Aorta (tissue), 5 donors: ENCODE data around the gene ATP6V1G3. TPM values are rescaled to one million over a fixed set of nuclear protein-coding genes. Genes with fewer than 3 reads are reported as not detected.
"Not testable (repeated sequence)": the region's sequence is repeated elsewhere in the genome, so short reads cannot be mapped to it uniquely, and the experiment has no call there.

Experiments
- ATAC-seq: fragments of 200-7000 bp; cut with Tn5 transposase; one replicate; pipeline ENCODE4 v1.9.1; 2022; ENCODE audit warnings: moderate library complexity; ENCODE audit not compliant: low FRiP score
- DNase-seq, 2 donors: peaks; one replicate each; pipeline ENCODE4 v3.0.0-alpha.2; 2020
- H3K27ac ChIP-seq, 2 donors: one replicate each; pipeline ENCODE4 v1.5.1; 2013; ENCODE audit warnings: low read length in 2 of 2, mild to moderate bottlenecking in 2 of 2, moderate library complexity in 2 of 2, control low read depth in 1 of 2, inconsistent platforms in 1 of 2, low read depth in 1 of 2
- H3K27me3 ChIP-seq, 2 donors: one replicate each; pipeline ENCODE4 v1.6.1; 2013; ENCODE audit warnings: control low read depth in 1 of 2, low read length in 1 of 2, mild to moderate bottlenecking in 1 of 2, moderate library complexity in 1 of 2; ENCODE audit not compliant: insufficient read depth in 2 of 2, control insufficient read depth in 1 of 2
- H3K36me3 ChIP-seq, 2 donors: one replicate each; pipeline ENCODE4 v1.6.1; 2013; ENCODE audit warnings: control low read depth in 1 of 2, low read length in 1 of 2, mild to moderate bottlenecking in 1 of 2; ENCODE audit not compliant: insufficient read depth in 2 of 2, control insufficient read depth in 1 of 2
- H3K4me1 ChIP-seq, 2 donors: one replicate each; pipeline ENCODE4 v1.6.1; 2013; ENCODE audit warnings: low read length in 2 of 2, control low read depth in 1 of 2, mild to moderate bottlenecking in 1 of 2, moderate library complexity in 1 of 2; ENCODE audit not compliant: insufficient read depth in 2 of 2, control insufficient read depth in 1 of 2
- H3K4me3 ChIP-seq, 2 donors: one replicate each; pipeline ENCODE4 v1.5.1; 2013; ENCODE audit warnings: low read length in 2 of 2, control low read depth in 1 of 2, mild to moderate bottlenecking in 1 of 2
- H3K9me3 ChIP-seq: one replicate; pipeline ENCODE4 v1.6.1; 2013; ENCODE audit warnings: mild to moderate bottlenecking, low read length; ENCODE audit not compliant: control insufficient read depth
- WGBS, 2 donors: extraction: QIAGEN DNeasy Blood & Tissue Kit; methylation state at CpG; one replicate each; pipeline ENCODE4 v1.1.7; 2013; 5-methylcytosine and 5-hydroxymethylcytosine counted together
- intact Hi-C, 2 donors: fragments of 100-400 bp; cut with DNase I; formaldehyde crosslinking; loops; one replicate each; pipeline versions ENCODE4 v1.14.2 to v1.15.0; 2022
- polyA plus RNA-seq, 2 donors: library from polyadenylated mRNA; stranded (reverse); fragments of 200-250 nt; gene quantifications; one replicate each; pipeline ENCODE4 v1.2.3, GENCODE V29; 2013
- total RNA-seq, 2 donors: library from RNA; stranded (reverse); fragmentation: NEBNext Ultra II Directional; extraction: Animal tissue kit (Norgen Biotek cat#: 25700); gene quantifications; one replicate each; pipeline ENCODE4 v1.2.1, GENCODE V29; 2021
- donor health status: healthy with polysubstance abuse.
- donor health status: Bipolar disorder and iron deficiency.
- donor health status: DM: no; HTN: no; CAD: no.
- donor health status: DM: no; HTN: no; CAD: no.
- donor health status: DM: yes; HTN: yes; CAD: no.

Gene ATP6V1G3
- total and polyA plus RNA-seq, 4 donors = not detected

GRCh38 chr1:198534548-198535418, 5.7 kb downstream of the ATP6V1G3 start:
- peaks cover 1% of the 10 kb centered on the region for H3K9me3 ChIP-seq
- WGBS, 2 donors = 36 to 48% methylated on average over 1 of the region's 1 CpG
- no peaks in the 10 kb centered on the region for H3K36me3 ChIP-seq
- DNase-seq = no peak
- no peaks in the 10 kb centered on the region for H3K4me1 ChIP-seq
- no peak overlapping the region for H3K4me3 ChIP-seq
- H3K27me3 ChIP-seq = no peaks in the 10 kb centered on the region
- H3K27ac ChIP-seq = no peak overlapping the region
- intact Hi-C loops = no loop called here
- ATAC-seq = no peak

DNA sequence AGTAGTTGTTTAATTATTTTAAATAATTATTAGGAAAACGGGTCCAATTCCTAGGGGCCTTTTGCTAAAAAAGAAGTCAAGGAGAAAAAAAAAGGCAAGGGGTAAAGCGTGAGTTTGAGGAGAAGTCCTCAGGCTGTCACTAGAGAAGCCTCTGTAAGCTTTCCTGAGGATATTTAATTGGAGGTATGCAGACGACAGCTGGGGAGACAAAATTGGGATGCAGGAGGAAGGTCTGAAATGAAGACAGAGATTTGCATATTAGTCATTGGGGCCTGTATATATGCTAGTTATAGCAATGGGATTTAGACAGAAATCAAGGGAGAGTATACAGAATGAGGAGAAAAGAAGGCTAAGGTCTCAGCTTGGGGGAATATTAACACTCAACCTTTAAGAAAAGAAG, 8.6 kb downstream of the ATP6V1G3 start:
- DNase-seq (no peak), ATAC-seq (no peak)
- Histone ChIP-seq H3K36me3 (no peaks in the 10 kb centered on the region), H3K27me3 (no peaks in the 10 kb centered on the region), H3K4me1 (no peaks in the 10 kb centered on the region), H3K9me3 (peaks cover 1% of the 10 kb centered on the region), H3K27ac (no peak overlapping the region), H3K4me3 (no peak overlapping the region)
- 90 to 91% methylated on average over 3 of the region's 3 CpGs for WGBS, 2 donors
- intact Hi-C loops = no loop called here

DNA sequence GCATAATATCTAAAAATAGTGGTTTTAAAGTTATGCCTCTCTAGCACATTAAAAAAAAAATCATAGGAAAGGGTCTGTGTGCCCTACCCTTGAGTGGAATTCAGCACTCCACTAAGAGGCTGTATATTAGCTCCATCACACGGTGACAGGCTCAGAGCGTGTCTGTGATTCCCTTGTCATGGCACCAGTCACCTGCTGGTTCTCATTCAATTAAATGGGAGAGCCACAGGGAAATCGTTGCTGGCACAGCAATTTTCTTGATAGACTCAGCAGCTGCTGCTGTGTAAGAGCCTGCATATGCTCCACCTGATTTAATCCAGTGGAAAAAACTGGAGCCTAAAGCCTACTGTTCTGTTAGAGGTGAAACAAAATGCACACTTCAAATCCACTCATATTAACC, 9.5 kb downstream of the ATP6V1G3 start:
- no peak overlapping the region for H3K27ac ChIP-seq
- no peaks in the 10 kb centered on the region for H3K36me3 ChIP-seq
- 62 to 71% methylated on average over 3 of the region's 3 CpGs for WGBS, 2 donors
- intact Hi-C loops = no loop called here
- DNase-seq (no peak), ATAC-seq (no peak)
- no peaks in the 10 kb centered on the region for H3K27me3 ChIP-seq
- no peak overlapping the region for H3K4me3 ChIP-seq
- H3K4me1 ChIP-seq = no peaks in the 10 kb centered on the region
- H3K9me3 ChIP-seq = peaks cover 1% of the 10 kb centered on the region

GRCh38 chr1:198529414-198529813, 11.1 kb downstream of the ATP6V1G3 start:
- ATAC-seq (no peak), DNase-seq (no peak)
- intact Hi-C loops = no loop called here
- H3K4me1 ChIP-seq = no peaks in the 10 kb centered on the region
- no peaks in the 10 kb centered on the region for H3K27me3 ChIP-seq
- WGBS, 2 donors = 10 to 19% methylated on average over 2 of the region's 2 CpGs
- peaks cover 1% of the 10 kb centered on the region for H3K9me3 ChIP-seq
- H3K4me3 ChIP-seq = no peak overlapping the region
- no peak overlapping the region for H3K27ac ChIP-seq
- no peaks in the 10 kb centered on the region for H3K36me3 ChIP-seq

GRCh38 chr1:198528364-198528763, 12.1 kb downstream of the ATP6V1G3 start:
- DNase-seq (no peak), ATAC-seq (no peak)
- Histone ChIP-seq H3K36me3 (no peaks in the 10 kb centered on the region), H3K4me1 (no peaks in the 10 kb centered on the region), H3K27me3 (no peaks in the 10 kb centered on the region), H3K9me3 (peaks cover 1% of the 10 kb centered on the region), H3K4me3 (no peak overlapping the region), H3K27ac (no peak overlapping the region)
- WGBS, 2 donors = 50 to 58% methylated on average over 1 of the region's 1 CpG
- intact Hi-C loops = no loop called here

DNA sequence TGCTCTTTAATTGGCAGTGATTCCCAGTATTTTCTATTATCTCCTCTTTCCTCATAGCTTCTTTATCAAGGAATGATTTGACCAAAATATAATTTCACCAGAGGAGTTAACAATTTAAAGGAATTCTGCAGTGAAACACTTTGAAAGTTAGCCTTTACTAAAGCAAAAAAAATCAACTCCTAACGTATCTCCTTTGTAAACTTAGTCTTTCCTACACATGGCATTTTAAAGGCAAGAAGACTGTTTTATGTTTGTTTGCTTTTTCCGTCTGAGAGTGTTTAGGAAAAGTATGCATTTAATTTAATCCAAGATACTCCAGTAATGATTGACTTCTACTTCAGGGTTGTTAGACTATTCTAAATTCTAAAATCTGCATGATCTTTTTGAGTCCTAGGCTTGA, 15.9 kb downstream of the ATP6V1G3 start:
- Histone ChIP-seq H3K27me3 (no peaks in the 10 kb centered on the region), H3K36me3 (no peaks in the 10 kb centered on the region), H3K4me3 (no peak overlapping the region), H3K9me3 (no peaks in the 10 kb centered on the region), H3K4me1 (no peaks in the 10 kb centered on the region), H3K27ac (no peak overlapping the region)
- WGBS, 2 donors = 38 to 39% methylated on average over 2 of the region's 2 CpGs
- DNase-seq = no peak
- intact Hi-C loops = no loop called here
- ATAC-seq = no peak

- H3K4me3 ChIP-seq, ATAC-seq, intact Hi-C loops, H3K9me3 ChIP-seq, H3K27ac ChIP-seq, H3K36me3 ChIP-seq, H3K27me3 ChIP-seq, DNase-seq, H3K4me1 ChIP-seq: not testable (repeated sequence)
- WGBS, 2 donors = 79 to 82% methylated on average over 10 of the region's 10 CpGs
These were observed 16.4 kb downstream of the ATP6V1G3 start for GRCh38 chr1:198524127-198524526.

DNA sequence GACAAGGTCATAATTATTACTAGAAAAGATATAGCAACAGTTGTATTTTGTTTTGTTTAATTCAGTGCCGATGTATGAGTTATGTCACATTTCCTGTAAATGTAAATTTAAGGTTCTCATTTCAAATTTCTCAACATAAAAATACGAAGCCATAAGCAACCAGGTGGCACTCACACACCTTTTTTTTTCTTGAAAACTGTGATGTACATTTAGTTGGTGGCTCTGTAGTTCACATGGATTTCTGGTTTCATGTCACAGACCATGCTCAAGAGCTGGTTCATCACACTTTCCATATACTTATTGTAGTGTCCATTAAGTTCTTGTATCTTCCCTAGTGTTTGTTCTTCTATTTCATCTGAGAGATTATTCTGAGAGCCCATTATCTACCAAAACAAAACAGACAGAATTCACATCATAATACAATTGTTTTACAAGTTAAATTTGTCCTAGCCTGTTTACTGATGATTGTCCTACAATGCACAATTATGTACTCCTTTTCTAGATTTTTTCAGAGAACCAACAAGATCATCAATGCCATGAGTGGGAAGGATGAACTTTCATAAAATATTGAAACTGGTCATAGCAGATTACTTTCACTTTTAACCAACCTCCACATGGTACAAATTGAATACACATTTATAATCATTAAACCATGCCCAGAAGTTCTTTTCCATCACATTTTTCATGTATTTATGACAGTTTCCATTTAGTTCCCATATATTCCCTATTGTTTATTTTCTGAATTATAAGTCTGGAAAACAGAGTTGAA, 17.1 kb downstream of the ATP6V1G3 start:
- H3K4me1 ChIP-seq = no peaks in the 10 kb centered on the region
- H3K9me3 ChIP-seq = no peaks in the 10 kb centered on the region
- DNase-seq (no peak), ATAC-seq (no peak)
- H3K27me3 ChIP-seq = no peaks in the 10 kb centered on the region
- 32 to 41% methylated on average over 2 of the region's 2 CpGs for WGBS, 2 donors
- intact Hi-C loops = no loop called here
- no peaks in the 10 kb centered on the region for H3K36me3 ChIP-seq
- H3K27ac ChIP-seq = no peak overlapping the region
- H3K4me3 ChIP-seq = no peak overlapping the region
